ENCODE data around the gene PRG3. TPM values are rescaled to one million over a fixed set of nuclear protein-coding genes. Genes with fewer than 3 reads are reported as not detected.

The PRG3 gene
- total and polyA plus RNA-seq, 9 of the 15 experiments (the other 6 are each of a cell fraction or from before 2014, with no cell fraction given) = 0.18 to 0.55 (median 0.38) TPM; not detected in 6

GRCh38 chr11:57407010-57407920 is 26.3 kb upstream of the PRG3 start:
- no peak for FAIRE-seq
- CTCF ChIA-PET (ENCODE audit: low intra/inter-chr PET ratio) = no interaction called here
- no peaks in the 10 kb centered on the region for H3K9me3 ChIP-seq (replicated peaks; ENCODE audit: control insufficient read depth, insufficient read depth, low read depth, low read length)

More at GRCh38 chr11:57407010-57407920, 26.3 kb upstream of the PRG3 start:
- Histone ChIP-seq H3K4me2 (ENCODE audit: insufficient read depth, low read length) (no peak overlapping the region), H3K27me3 (ENCODE audit: control insufficient read depth in 2 of 2, insufficient read depth in 2 of 2, low read length in 2 of 2) (no peaks in the 10 kb centered on the region; a peak in 1 of 5 replicates), H3K9ac (ENCODE audit: insufficient read depth in 1 of 2, low read depth in 2 of 2, low read length in 2 of 2) (no peak overlapping the region; a peak in 1 of 4 replicates), H3K4me3 (no peak overlapping the region), H4K20me1 (replicated peaks; ENCODE audit: control insufficient read depth, insufficient read depth, low read length) (no peaks in the 10 kb centered on the region), H3K36me3 (ENCODE audit: control insufficient read depth, insufficient read depth, low read length) (peaks cover 70% of the 10 kb centered on the region), H3K9me1 (ENCODE audit: control insufficient read depth, insufficient read depth, low read length) (no peaks in the 10 kb centered on the region), H3K4me1 (replicated peaks in 1 of 2; ENCODE audit: control insufficient read depth in 2 of 2, insufficient read depth in 2 of 2, low read length in 2 of 2) (peaks cover 12 to 22% of the 10 kb centered on the region in 2 experiments; a peak in 4 of 5 replicates), H3K27ac (ENCODE audit: extremely low read depth, low read depth, low read length) (no peak overlapping the region), H2AFZ (ENCODE audit: low read depth, low read length) (no peak overlapping the region), H3K79me2 (ENCODE audit: control insufficient read depth, insufficient read depth, low read length) (no peaks in the 10 kb centered on the region)
- ATAC-seq (0 out of 3 replicates have a peak, but pooled peaks have one; percentile 5), DNase-seq (ENCODE audit: extremely low read depth in 1 of 4, low spot score in 3 of 4) (no peak)
- in situ Hi-C loops (cut with MboI) = no loop called here
- 0 out of 2 replicates have a peak, but pooled peaks have one; percentile 28 for TF ChIP-seq POLR2A (conservative IDR thresholded peaks at IDR 0.05)
- TF ChIP-seq HNRNPK (IDR thresholded peaks at IDR 0.05; ENCODE audit: low read depth, low read length, poor library complexity, severe bottlenecking) = no peak
- no peak for TF ChIP-seq ZBTB49 (CRISPR knock-in tag; IDR thresholded peaks at IDR 0.05; ENCODE audit: borderline replicate concordance)
- TF ChIP-seq, protein P1, sequence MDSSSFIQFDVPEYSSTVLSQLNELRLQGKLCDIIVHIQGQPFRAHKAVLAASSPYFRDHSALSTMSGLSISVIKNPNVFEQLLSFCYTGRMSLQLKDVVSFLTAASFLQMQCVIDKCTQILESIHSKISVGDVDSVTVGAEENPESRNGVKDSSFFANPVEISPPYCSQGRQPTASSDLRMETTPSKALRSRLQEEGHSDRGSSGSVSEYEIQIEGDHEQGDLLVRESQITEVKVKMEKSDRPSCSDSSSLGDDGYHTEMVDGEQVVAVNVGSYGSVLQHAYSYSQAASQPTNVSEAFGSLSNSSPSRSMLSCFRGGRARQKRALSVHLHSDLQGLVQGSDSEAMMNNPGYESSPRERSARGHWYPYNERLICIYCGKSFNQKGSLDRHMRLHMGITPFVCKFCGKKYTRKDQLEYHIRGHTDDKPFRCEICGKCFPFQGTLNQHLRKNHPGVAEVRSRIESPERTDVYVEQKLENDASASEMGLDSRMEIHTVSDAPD (CRISPR knock-in tag; IDR thresholded peaks at IDR 0.05) = no peak
- TF ChIP-seq MTA3 (IDR thresholded peaks at IDR 0.05; ENCODE audit: borderline replicate concordance) = no peak
- no peak for TF ChIP-seq MECOM (CRISPR knock-in tag; IDR thresholded peaks at IDR 0.05)
- TF ChIP-seq, protein P2, sequence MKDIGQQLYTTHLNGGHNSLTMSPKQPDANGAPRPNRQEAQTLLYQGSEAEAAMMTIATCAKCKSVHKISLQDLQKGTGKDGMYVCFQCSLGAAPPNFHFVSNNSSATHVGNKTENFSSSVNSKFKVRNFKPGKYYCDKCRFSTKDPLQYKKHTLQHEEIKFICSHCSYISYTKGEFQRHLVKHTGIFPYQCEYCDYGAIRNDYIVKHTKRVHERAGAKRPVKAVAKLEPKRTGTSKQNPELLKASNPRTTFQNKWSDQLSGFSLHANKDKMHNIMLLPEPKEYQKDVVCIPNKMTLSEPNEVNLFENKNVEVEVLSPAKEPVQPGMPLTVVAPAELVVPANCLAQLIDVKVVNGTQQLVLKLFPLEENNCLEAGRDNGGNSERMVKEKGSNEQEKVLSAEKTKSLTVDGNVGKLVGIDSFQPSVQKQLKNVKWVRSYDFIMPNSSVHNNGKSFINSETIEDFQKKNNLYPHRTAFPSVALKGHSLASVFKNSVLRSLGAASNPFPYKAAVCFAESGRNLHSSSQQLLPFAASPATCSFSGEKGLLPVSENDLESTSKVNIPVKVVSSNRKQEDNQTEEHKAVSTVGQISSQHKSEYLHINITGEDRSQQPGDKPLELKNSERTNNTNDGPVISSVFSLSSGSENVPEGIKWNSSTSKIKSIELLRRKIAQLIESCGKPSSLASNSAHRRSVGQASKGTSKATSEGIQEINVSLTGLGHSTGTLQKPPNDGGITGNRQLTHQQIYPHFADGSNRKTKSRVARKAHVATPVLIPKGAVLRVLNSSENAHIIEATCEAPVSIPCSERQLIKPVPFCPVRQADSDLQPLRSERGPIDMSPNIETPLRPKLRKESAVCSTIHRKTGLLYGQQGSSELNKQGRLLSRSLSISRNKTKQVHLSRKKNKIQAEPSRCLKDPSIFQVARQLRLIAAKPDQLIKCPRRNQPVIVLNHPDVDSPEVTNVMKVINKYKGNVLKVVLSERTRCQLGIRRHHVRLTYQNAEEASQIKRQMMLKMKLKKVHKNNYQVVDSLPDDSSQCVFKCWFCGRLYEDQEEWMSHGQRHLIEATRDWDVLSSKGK (CRISPR knock-in tag; IDR thresholded peaks at IDR 0.05) = no peak
- TF ChIP-seq PTBP1 (IDR thresholded peaks at IDR 0.05; ENCODE audit: low read depth, low read length) = no peak
- TF ChIP-seq ESRRA (IDR thresholded peaks at IDR 0.05; ENCODE audit: borderline replicate concordance, low read depth) = peak; percentile 62
- no peak for TF ChIP-seq HDAC2 (IDR thresholded peaks at IDR 0.05)
- no peak for TF ChIP-seq CEBPG (CRISPR knock-in tag; IDR thresholded peaks at IDR 0.05)
- TF ChIP-seq CEBPG (tag; conservative IDR thresholded peaks at IDR 0.05 in 1 of 2, IDR thresholded peaks at IDR 0.05 in 1 of 2) = no peak
- no peak for TF ChIP-seq GABPB1 (CRISPR knock-in tag; IDR thresholded peaks at IDR 0.05)
- TF ChIP-seq HDAC1 (IDR thresholded peaks at IDR 0.05) = no peak
- intact Hi-C loops (cut with micrococcal nuclease) = no loop called here
- POLR2A ChIA-PET = interaction anchor here (1.5 kb wide), 5 partner anchors 10 to 20 kb away, joined by 3 to 8 read pairs (median 4); no protein-coding TSS in a partner anchor
- WGBS (ENCODE audit: insufficient coverage, low coverage, missing lambda C conversion rate) = 85% methylated on average over 9 of the region's 9 CpGs
- BruUV-seq (replicated peaks) = TSS peak; percentile 71

Data from K562 (cell line).